NCI-H526 treated with DMSO at 0.1 percent for 48 hours (cell line): ENCODE measurements around the gene UBE2C.
"Not testable (repeated sequence)": the region's sequence is repeated elsewhere in the genome, so short reads cannot be mapped to it uniquely, and the experiment has no call there.

Experiments used
- DNase-seq: peaks from one replicate; lab custom pipeline; 2025; lab: John Stamatoyannopoulos, UW

The UBE2C gene

DNA sequence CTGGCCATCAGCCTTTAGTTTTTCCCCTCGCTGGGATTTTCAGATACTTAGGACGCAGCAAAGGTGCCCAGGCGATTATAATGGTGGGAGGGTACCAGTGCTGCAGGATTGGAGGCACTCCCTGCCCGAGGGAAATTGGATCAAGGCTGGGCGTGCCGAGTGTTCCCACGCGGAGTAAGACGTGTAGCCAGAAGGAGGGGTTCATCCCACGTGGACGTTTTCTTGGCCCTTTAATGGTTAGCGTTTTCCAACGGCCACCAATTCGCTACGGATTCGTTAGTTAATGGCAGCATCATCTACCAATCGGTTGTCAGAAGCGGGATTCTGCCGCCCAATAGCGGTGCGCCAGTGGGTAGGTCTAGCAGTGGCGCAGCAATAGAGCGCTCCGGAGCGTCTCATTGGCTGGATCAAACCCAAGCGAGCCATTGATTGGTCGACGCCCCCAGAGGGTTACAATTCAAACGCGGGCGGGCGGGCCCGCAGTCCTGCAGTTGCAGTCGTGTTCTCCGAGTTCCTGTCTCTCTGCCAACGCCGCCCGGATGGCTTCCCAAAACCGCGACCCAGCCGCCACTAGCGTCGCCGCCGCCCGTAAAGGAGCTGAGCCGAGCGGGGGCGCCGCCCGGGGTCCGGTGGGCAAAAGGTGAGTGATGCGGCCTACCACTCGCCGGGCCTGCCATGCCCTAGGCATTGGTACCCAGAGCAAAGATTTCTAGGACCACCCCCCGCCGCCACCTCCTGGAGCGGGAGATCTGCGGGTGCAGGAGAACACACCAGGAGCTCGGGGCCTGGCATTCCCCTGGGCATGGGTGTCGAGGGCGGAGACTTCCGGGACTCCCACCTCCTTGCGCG is at the start of gene UBE2C:
Gene UBE2C (plus strand): TSS at position 488 of the 849 bp plus-strand sequence. CDS start 52 bp downstream, at position 540.
- peak; percentile 99 for DNase-seq

DNA sequence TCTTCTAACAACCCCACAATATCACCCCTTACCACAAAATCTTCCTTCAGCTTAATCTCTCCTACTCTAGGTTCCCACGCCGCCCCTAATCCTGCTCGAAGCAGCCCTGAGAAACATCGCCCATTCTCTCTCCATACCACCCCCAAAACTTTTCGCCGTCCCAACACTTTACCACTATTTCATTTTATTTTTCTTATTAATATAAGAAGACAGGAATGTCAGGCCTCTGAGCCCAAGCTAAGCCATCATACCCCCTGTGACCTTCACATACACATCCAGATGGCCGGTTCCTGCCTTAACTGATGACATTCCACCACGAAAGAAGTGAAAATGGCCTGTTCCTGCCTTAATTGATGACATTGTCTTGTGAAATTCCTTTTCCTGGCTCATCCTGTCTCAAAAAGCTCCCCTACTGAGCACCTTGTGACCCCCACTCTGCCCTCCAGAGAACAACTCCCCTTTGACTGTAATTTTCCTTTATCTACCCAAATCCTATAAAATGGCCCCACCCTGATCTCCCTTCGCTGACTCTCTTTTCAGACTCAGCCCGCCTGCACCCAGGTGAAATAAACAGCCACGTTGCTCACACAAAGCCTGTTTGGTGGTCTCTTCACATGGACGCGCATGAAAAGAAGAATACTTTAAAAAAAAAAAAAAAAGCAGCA is 47.7 kb upstream of the UBE2C start:
- DNase-seq: not testable (repeated sequence)

DNA sequence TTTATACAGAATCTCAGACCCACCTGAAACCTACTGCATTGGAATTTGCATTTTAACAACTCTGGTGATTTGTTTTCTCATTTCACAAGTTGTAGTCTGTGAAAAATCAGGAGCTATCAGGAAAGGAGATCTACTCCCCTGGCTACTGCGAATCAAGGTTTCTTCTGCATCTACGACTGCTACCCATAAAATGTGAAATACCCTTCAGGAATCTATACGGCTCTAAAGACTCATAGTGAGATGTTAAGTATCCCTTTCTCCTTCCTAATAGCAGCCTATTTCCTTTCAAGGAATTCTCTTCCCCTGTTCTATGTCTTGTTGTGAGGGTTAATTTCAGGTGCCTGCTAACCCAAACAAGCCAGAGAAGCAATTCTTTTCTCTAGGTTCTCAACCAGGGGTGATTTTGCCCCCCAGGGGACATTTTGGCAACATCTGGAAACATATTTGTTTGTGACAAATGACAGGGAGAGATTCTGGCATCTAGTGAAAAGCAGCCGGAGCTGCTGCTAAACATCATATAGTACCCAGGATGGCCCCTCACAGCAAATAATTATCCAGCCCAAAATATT is 47.1 kb upstream of the UBE2C start:
- DNase-seq: no peak

DNA sequence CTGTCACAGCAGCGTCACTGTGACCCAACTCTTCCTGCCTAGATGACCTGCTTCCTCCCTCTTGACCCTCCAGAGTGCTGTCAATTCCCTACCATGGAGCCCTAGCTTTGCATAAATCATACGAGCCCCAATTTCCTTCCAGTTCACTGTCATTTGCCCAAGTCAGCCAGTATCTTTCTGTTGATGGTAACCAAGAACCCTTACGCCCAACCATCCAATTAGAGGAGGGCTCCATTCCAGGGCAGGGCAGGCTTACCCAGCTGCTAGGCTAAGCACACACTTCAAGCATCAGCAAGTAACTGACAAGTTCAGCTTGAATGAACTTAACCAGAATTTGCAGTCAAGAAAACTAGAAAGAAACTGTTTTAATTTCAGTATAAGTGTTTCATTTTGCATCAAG is 46.5 kb upstream of the UBE2C start:
- DNase-seq: no peak

DNA sequence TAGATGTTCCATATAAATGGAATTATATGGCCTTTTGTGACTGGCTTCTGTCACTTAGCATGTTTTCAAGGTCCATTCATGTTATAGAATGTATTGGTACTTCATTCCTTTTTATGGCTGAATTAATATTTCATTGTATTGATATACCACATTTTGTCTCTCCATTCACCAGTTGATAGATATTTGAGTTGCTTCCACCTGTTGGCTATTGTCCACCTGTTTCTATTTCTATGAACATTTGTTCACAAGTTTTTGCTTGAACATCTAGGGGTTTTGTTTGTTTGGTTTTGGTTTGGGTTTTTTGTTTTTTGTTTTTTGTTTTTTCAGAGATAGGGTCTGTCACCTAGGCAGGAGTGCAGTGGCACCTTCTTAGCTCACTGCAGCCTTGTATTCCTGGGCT is 44.0 kb upstream of the UBE2C start:
- DNase-seq: no peak

DNA sequence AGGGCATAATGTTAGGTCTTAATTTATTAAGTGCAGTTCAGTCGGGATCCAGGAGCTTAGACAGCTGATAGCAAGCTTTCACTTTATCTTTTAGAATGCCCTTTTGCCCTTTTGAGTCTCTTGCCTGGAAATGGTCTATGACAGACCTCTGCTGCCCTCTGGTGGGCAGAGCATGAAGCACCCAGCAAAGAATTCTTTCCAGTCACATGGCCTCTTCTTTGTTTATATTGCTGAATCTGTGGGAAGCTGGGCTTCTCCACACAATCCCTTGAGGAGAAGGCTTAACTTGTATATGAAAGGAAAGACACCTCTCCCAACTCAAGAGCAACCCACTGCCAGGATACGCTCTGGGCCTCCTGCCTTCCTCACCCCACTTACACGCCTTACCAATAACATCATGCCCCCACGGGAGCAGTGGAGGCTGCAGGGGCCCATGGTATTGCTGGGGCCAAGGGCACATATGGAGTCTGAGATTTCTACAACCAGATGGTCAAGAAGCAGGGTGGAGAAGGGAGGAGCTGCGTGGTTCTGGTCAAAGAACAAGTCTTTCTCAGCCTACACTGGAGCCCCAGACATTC is 41.2 kb upstream of the UBE2C start:
- peak; percentile 64 for DNase-seq

DNA sequence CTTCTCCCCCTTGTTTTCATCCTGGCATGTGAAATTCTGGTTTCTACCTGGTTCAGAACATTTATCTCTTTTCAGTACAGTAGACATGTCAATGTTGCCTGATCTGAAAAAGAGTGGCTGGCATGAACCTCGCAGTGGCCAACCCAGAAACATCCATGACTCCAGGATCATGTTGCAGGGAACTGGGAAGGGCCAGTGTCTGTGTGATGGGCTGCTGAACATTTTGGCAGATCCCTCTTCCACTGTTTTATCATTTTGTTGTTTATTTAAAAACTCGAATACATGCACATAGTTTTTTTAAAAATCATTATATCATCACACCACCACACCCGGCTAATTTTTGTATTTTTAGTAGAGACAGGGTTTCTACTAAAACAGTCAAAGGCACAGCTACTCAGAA is 39.8 kb upstream of the UBE2C start:
- no peak for DNase-seq

DNA sequence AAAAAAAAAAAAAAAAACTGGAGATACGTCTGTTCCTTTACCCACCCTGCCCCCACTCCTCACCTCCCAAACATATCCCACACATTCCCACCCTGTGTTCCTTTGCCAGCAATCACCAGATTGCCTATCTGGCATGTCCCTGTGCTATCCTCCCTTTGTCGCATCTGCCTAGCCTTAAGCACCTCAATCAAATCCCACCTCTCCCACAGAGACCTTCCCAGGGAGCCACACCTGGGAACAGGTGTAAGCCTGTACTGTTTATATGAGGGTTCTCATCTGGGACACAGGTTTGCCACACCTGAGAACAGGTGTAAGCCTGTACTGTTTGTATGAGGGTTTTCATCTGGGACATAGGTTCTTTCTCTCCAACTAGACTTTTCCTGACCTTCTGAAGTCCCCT is 37.5 kb upstream of the UBE2C start:
- DNase-seq: no peak

DNA sequence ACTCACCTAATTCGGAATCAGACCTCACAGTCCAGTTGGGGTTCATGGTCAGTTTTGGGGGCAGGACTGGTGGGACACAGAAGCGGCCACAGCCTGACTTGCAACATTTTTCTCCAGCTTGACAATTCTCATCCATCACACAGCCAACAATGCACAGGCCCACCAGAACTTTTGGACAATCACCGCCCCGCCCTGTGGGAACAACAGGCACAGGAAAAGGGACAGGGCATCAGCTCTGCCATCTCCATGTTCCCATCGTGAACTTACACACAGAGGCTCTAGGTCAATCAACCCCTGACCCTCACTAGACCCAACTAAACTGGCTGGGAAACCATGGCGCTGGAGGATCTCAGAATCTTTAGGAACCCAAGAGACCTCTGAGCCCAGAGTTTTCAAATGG is 37.0 kb upstream of the UBE2C start:
- DNase-seq: no peak

DNA sequence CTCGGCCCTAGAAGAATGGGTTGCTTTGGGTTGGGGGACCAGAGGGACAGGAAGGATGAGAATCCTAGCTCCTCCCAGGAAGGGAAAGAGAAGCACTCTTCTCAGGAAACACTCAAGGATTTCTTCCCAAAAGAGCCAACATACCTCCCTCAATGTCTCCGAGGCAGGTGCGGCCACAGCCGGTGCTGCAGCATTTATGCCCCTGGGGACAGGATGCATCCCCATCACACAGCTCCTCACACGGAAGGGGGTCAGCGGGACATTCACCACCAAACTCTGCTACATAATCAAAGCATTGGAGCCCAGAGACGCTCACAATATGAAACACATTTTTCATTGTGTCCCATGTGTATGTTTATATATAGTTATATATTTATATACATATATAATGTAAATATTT is 35.5 kb upstream of the UBE2C start:
- no peak for DNase-seq

DNA sequence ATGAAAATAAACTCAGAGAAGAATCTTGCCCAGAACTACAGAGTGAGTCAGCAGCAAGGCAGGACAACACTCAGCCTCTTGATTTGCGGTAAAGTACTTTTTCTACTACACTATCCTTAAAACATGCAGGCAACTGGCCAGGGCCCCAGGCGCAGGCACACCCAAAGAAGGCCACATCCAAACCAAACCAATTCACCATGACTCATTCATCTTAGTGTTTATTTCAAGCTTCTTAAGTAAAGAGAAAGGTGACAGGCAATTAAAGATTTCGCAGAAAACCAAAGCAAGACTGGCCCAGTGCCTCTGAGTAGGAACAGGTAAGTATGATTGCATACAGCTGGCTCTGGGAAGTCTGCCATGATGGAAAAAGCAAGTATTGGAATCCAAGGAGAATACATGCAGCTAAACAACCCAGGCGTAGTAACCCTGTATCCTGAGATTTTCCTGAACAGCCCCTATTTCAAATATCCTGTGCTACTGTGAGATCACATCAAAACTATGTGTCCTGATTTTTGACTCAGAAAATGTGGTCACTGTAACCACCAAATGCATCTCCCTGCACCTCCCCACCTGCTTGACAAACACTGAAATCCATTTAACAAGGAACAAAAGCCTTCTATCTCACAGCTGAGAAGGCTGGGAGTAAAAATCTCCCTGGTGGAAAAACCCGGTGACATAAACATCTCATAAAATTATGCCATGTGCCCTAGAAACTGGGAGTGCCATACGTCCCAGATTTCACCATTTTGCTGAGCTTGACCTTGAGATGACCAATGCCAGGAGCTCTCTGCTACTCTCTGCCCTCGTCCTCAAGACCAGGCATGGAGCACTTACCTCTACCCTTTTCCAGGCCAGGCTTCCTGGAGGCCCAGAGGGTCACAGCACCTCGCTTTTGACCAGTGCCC is 33.2 kb upstream of the UBE2C start:
- no peak for DNase-seq

DNA sequence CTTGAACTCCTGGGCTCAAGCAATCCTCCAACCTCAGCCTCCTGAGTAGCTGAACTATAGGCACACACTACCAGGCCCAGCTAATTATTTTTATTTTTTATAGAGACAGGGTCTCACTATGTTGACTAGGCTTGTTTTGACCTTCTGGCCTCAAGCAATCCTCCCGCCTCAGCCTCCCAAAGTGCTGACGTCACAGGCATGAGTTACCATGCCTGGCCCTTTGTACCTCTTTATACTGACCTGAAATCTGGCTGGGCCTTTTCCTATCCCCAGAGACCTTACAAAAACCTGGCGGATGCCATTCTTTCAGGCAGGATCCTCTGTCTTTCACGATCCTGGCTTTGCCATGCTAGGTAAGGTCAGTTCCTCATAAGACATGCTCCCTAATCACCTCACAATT is 32.3 kb upstream of the UBE2C start:
- DNase-seq: no peak

DNA sequence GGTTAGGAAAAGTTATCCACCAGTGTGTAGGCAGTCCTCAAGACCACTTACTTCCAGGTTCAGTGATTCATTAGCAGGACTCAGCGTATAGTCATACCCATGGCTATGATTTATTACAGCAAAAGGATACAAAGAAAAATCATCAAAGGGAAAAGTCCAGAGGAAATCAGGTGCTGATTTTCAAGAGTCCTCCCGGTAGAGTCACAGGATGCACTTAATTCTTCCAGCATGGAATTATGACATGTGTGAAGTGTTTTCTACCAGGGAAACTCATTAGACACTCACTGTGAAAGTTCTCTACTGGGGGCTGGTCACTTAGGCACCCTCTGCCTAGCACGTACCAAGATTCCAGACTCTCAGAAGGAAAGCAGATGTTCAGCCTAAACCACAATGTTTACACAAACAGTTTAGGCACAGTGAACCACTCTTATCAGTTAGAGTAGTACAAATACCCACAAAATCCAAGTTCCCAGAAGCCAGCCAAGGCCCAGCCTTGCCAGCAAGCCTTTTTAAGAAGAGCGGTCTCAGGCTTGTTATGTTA is 31.0 kb upstream of the UBE2C start:
- DNase-seq: no peak

DNA sequence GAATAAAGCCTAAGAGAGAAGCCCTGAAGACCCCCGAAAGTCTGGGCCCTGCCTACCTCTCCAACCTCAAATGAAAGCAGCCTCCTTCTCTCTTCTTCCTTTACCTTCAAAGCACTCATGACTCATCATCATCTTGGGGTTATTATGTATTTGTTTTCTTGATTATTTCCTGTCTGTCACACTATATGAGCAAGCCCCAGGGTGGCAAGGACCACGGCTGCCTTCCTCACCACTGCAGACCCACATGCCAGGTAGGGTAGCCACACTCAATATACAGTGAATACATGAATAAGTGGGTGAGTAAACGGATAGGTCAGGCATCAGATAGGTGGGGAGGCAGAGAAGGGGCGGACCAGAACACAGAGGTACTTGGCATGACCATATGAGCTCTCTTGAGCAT is 29.6 kb upstream of the UBE2C start:
- DNase-seq: no peak

DNA sequence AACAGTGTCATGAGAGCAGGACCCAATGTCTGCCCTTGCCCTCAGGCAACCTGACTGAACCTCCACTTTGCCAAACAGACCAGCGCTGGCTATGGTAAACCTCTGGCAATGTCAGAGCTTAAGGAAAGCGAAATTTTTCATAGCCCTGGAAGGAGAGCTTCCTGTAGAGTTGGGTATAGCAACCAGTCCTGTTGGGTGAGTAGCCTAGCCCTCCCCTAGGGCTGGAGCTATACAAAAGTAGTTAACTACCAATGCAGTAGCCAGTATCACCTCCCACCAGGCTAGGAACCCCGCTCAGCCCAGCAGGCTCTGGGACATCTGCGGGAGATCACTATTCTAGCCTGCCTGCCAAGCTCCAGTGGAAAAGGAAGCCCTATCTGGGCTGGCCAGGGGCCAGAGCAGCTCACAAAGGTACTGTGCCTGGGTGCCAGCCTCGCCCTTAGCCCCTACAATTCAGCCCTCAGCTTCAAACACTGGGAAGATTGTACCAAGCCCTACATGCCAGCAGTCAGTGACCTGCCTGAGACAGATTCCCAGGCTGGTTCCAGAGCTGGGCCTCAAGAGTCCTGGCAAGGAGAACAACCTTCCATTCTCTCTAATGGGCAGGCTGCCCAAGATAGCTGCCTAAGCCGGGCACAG is 28.7 kb upstream of the UBE2C start:
- no peak for DNase-seq

DNA sequence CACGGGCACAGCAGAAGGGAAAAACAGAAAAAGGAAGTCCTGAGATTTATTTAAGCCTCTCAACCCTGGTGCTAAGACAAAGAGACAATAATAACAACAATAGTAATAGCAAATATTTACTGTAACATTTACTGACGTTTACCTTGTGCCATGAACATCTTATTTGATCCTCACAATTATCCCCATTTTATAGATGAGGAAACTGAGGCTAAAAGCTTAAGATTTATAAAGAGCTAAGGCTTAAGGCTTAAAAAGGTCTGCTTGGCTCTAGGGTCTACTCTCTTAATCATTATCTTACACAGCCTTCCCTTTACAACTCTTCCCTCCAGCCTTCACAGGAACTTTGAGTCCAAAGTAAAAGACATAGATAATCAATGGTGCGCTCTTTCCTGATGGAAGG is 24.1 kb upstream of the UBE2C start:
- DNase-seq: no peak

DNA sequence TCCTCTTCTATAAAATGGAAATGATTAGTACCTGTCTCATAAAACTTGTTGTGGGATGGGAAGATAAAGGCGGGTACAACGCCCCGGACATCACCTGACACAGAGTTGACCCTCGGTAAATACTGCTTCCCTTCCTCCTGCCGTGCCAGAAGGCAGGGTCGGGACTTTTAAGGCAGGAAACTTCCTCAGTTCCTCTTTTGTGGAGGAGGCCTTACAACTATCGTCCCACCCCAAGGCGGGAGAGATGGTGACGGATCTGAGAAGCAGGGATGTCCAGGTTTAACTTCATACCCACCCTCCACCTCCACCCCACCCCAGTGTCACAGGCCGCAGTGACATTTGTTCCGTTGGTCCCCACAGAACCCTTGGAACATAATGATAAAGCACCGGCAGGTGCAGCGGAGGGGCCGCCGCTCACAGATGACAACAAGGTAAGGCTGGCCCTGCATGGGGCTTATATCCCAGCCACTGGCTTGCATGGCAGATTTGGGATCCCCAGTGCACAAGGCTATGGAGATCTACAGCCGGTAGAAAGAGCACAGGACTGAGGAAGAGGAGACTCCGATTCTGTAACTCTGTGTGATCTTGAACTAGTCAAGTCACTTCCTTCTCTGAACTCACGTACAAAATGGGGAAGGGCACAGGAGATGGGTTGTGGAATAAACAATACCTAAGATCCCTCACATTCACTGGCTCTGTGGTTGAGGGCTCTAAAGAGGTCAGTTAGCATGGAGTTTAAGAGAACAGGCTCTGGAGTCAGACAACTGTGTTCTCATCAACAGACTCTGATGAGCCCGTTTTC is 19.9 kb upstream of the UBE2C start:
- no peak for DNase-seq

DNA sequence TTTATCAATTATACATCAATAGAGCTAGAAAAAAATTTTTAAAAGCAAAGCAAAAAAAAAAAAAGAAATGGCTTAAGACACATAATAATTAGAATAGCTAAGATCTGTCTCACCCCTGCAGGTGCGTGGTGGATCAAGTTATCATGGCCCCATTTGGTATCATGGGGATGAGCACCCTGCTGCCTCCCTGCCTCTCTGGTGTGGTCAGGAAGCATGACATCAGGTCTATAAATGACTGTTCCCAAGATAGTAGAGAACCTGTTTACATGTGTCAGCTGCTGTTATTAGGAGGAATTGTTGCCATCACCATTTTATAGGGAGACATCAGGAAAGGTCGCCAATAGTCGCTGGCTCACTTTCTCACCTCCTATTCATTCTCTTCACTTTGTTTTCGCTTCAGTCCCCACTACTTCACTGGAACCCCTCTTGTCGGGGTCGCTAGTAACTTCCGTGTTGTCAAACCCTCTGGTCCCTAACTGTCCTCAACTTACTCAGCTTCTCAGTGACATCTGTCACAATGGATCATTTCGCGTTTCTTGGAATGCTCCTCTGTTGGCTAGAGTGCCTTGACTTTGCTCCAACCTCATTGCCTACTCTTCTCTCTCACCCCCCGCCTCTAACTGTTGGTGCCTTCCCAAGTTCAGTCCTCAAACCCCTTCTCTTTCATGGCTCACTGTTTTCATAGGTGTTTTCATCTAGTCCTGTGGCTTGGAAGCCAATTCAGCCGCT is 15.9 kb upstream of the UBE2C start:
- DNase-seq: no peak

DNA sequence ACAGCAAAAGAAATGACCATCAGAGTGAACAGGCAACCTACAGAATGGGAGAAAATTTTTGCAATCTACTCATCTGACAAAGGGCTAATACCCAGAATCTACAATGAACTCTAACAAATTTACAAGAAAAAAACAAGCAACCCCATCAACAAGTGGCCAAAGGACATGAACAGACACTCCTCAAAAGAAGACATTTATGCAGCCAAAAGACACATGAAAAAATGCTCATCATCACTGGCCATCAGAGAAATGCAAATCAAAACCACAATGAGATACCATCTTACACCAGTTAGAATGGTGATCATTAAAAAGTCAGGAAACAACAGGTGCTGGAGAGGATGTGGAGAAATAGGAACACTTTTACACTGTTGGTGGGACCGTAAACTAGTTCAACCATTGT is 14.9 kb upstream of the UBE2C start:
- not testable (repeated sequence) for DNase-seq

DNA sequence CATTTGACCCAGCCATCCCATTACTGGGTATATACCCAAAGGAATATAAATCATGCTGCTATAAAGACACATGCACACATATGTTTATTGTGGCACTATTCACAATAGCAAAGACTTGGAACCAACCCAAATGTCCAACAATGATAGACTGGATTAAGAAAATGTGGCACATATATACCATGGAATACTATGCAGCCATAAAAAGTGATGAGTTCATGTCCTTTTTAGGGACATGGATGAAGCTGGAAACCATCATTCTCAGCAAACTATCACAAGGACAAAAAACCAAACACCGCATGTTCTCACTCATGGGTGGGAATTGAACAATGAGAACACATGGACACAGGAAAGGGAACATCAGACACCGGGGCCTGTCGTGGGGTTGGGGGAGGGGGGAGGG is 14.5 kb upstream of the UBE2C start:
- DNase-seq: not testable (repeated sequence)
